HG03571 (cell line): ENCODE data around the gene RNF213.

ENCODE experiments used
- ATAC-seq: cut with Tn5 transposase; IDR thresholded peaks from one replicate; pipeline ENCODE4 v1.9.1; 2021; ENCODE audit not compliant: unreplicated experiment

The RNF213 gene

GRCh38 chr17:80365001-80365965 lies 104.6 kb downstream of the RNF213 start:
- ATAC-seq, result no peak

GRCh38 chr17:80365983-80366382 lies 105.3 kb downstream of the RNF213 start:
- ATAC-seq, result no peak

GRCh38 chr17:80367503-80367902 lies 106.9 kb downstream of the RNF213 start:
- ATAC-seq, result no peak

GRCh38 chr17:80371196-80371595 lies 110.5 kb downstream of the RNF213 start:
- no peak for ATAC-seq

- ATAC-seq, result no peak
These were observed 111.8 kb downstream of the RNF213 start for GRCh38 chr17:80372456-80372855.

GRCh38 chr17:80372922-80373570 lies 112.4 kb downstream of the RNF213 start:
- no peak for ATAC-seq

GRCh38 chr17:80374039-80374731 lies 113.5 kb downstream of the RNF213 start:
- ATAC-seq, result no peak

GRCh38 chr17:80374732-80375585 lies 114.3 kb downstream of the RNF213 start:
- ATAC-seq, result no peak

GRCh38 chr17:80376531-80376930 lies 115.9 kb downstream of the RNF213 start:
- no peak for ATAC-seq

GRCh38 chr17:80377798-80378197 lies 117.1 kb downstream of the RNF213 start:
- ATAC-seq, result no peak

- ATAC-seq, result no peak
These were observed 118.7 kb downstream of the RNF213 start for GRCh38 chr17:80379348-80379747.

- no peak for ATAC-seq
These were observed 119.4 kb downstream of the RNF213 start for GRCh38 chr17:80380068-80380467.

GRCh38 chr17:80380555-80381002 lies 119.9 kb downstream of the RNF213 start:
- ATAC-seq, result no peak

- ATAC-seq, result no peak
These were observed 120.8 kb downstream of the RNF213 start for GRCh38 chr17:80381416-80381923.

GRCh38 chr17:80382446-80382845 lies 121.8 kb downstream of the RNF213 start:
- no peak for ATAC-seq

GRCh38 chr17:80382956-80383355 lies 122.3 kb downstream of the RNF213 start:
- no peak for ATAC-seq

GRCh38 chr17:80384078-80384960 lies 123.7 kb downstream of the RNF213 start:
- no peak for ATAC-seq

GRCh38 chr17:80385046-80385445 lies 124.4 kb downstream of the RNF213 start:
- no peak for ATAC-seq

GRCh38 chr17:80386341-80386740 lies 125.7 kb downstream of the RNF213 start:
- no peak for ATAC-seq
